Epithelial cell of esophagus (primary cell): ENCODE results near the gene PCBP3.

Experiments used
- DNase-seq: peaks from one replicate; pipeline ENCODE4 v3.0.0; 2010; ENCODE audit warnings: low read depth
- H3K4me3 ChIP-seq: 2 replicates; pipeline ENCODE4 v1.5.1; 2011; ENCODE audit warnings: mild to moderate bottlenecking, low read length, control low read depth
- TF ChIP-seq, protein P1 (sequence below): IDR thresholded peaks from 2 replicates; pipeline ENCODE4 v1.5.1; 2011; ENCODE audit warnings: low read depth, mild to moderate bottlenecking, low read length, control low read depth, inconsistent platforms; ENCODE audit not compliant: insufficient read depth; ENCODE audit errors: missing control alignments

PCBP3 gene

DNA sequence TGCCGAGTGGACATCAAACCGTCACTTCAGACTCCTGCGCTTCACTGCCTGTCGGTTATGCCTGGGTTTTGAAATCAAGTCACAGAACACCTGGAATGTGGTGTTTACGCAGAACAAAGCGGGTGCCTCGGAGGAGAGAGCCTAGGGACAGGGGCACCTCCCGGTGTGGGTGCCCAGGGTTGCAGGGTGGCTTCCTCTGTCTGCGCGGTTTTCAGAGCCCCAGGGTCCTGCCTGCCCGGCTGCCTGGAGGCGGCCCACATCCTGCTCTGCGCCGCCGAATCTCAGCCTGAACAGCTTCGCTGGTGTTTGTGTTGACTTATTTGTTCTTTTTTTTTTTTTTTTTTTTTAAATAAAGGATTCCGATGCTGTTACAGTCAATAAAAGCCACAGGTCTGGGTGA is 224.6 kb downstream of the PCBP3 start:
- DNase-seq, result no peak
- TF ChIP-seq, protein P1, sequence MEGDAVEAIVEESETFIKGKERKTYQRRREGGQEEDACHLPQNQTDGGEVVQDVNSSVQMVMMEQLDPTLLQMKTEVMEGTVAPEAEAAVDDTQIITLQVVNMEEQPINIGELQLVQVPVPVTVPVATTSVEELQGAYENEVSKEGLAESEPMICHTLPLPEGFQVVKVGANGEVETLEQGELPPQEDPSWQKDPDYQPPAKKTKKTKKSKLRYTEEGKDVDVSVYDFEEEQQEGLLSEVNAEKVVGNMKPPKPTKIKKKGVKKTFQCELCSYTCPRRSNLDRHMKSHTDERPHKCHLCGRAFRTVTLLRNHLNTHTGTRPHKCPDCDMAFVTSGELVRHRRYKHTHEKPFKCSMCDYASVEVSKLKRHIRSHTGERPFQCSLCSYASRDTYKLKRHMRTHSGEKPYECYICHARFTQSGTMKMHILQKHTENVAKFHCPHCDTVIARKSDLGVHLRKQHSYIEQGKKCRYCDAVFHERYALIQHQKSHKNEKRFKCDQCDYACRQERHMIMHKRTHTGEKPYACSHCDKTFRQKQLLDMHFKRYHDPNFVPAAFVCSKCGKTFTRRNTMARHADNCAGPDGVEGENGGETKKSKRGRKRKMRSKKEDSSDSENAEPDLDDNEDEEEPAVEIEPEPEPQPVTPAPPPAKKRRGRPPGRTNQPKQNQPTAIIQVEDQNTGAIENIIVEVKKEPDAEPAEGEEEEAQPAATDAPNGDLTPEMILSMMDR, result no peak
- H3K4me3 ChIP-seq, result no peak overlapping the region

- TF ChIP-seq, protein P1, result no peak
- no peak for DNase-seq
- no peak overlapping the region for H3K4me3 ChIP-seq
These were observed 225.0 kb downstream of the PCBP3 start for GRCh38 chr21:45868488-45868887.

DNA sequence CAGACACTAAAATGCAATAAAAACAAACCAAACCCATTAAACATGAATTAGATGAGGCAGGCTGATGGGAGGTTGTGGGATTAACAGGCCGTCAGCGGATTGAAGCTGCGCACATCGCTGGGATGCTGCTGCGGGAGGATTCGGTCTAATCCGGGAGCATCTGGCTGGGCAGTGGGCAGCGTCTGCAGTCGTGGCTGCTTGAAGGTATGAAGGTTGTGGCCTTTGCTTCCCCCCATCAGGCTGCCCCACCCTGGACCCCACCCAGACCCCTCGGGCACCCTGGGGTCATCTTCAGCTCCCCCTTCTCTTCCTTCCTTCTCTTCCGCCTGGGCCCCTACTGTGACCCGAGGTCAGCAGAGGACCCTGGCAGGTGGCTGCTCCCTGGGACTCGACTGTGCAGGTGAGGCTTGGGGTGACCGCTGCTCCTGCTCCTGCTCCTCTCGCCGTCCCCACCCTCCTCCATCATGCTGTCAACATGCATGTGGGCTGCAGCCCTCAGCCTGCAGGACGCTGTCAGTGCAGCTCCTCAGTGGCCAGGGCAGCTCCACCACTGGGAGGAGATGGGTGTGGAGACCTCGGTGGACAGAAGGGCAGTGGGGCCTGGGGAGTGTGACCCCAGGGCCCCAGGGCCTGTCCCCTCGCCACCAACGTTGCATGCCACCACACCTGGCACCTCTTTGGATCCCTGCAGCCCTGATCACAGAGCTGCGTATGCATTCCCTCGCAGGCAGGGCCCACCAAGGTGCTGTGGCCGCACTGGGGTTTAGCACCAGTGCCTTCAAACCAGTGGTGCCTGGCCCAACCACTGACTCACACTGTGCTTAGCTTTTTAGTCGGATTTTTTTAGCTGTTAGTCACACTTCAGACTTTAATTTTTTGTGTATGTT is 225.8 kb downstream of the PCBP3 start:
- peak; percentile 6 for DNase-seq
- TF ChIP-seq, protein P1, result no peak
- no peak overlapping the region for H3K4me3 ChIP-seq

DNA sequence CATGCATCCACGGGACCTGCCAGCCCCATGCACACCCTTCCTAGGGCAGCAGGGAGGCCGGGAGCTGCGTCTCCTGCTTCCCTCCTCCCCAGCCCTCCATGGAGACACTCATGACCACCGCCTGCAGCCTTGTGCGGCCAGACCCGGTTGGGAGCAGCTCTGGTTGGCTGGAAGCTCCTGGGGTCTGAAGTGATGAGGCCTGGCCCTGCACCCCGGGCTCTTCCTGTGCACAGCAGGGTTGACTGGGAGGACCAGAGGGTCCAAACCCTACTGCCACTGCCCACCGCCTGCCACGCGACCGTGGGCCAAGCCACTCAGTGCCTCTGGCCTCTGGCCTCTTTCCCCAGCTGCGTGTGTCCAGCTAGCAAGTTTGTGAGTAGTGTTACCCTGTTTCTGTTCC is 226.9 kb downstream of the PCBP3 start:
- DNase-seq, result no peak
- no peak overlapping the region for H3K4me3 ChIP-seq
- TF ChIP-seq, protein P1, result no peak

- TF ChIP-seq, protein P1, result no peak
- H3K4me3 ChIP-seq, result no peak overlapping the region
- no peak for DNase-seq
These were observed 227.5 kb downstream of the PCBP3 start for GRCh38 chr21:45870851-45871615.

- no peak overlapping the region for H3K4me3 ChIP-seq
- TF ChIP-seq, protein P1, result no peak
- no peak for DNase-seq
These were observed 228.2 kb downstream of the PCBP3 start for GRCh38 chr21:45871616-45872236.
